Measurements from ENCODE around the gene NIPSNAP3A.

The NIPSNAP3A gene

DNA sequence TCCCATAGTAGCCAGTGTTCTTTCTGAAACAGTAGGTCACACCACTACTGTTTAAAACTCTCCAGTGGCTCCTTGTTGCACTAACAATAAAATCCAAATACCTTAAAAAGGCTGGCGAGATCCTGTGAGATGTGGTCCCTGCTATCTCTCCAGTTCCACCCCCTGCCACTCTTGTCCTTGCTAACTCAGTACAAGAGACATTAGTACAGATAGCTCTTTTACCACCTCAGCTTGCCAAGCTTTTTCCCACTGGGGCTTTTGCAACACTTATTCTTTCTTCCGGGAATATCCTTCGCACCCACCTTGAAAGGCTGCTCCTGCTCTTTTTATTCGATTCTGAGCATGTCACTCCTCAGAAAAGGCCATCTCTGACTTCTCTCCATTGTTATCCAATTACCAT, 31.3 kb downstream of the NIPSNAP3A start:
- Histone ChIP-seq H4K20me1 (ENCODE audit: control insufficient read depth, insufficient read depth, low read depth, low read length) (no peaks in the 10 kb centered on the region), H3F3A (ENCODE audit: control insufficient read depth, insufficient read depth) (peaks cover 16% of the 10 kb centered on the region), H3K9me2 (replicated peaks; ENCODE audit: control insufficient read depth, low read length) (no peaks in the 10 kb centered on the region), H3K27ac (ENCODE audit: low read depth, low read length) (no peak overlapping the region), H3K9me3 (ENCODE audit: control insufficient read depth, insufficient read depth, low read length) (no peaks in the 10 kb centered on the region), H3K4me1 (ENCODE audit: control insufficient read depth, low read length) (peaks cover 49% of the 10 kb centered on the region), H3K36me3 (ENCODE audit: control insufficient read depth, low read length) (peaks cover 48% of the 10 kb centered on the region), H3K79me2 (ENCODE audit: control insufficient read depth, low read length) (peaks cover 19% of the 10 kb centered on the region), H3K27me3 (ENCODE audit: control insufficient read depth, low read length) (no peaks in the 10 kb centered on the region), H3K4me2 (ENCODE audit: low read length) (no peak overlapping the region), H3K4me3 (ENCODE audit: low read length) (no peak overlapping the region)
- TF ChIP-seq EZH2phosphoT487 (IDR thresholded peaks at IDR 0.05; ENCODE audit: borderline replicate concordance, low read length) = no peak
- TF ChIP-seq, protein P1, sequence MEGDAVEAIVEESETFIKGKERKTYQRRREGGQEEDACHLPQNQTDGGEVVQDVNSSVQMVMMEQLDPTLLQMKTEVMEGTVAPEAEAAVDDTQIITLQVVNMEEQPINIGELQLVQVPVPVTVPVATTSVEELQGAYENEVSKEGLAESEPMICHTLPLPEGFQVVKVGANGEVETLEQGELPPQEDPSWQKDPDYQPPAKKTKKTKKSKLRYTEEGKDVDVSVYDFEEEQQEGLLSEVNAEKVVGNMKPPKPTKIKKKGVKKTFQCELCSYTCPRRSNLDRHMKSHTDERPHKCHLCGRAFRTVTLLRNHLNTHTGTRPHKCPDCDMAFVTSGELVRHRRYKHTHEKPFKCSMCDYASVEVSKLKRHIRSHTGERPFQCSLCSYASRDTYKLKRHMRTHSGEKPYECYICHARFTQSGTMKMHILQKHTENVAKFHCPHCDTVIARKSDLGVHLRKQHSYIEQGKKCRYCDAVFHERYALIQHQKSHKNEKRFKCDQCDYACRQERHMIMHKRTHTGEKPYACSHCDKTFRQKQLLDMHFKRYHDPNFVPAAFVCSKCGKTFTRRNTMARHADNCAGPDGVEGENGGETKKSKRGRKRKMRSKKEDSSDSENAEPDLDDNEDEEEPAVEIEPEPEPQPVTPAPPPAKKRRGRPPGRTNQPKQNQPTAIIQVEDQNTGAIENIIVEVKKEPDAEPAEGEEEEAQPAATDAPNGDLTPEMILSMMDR (IDR thresholded peaks at IDR 0.05; ENCODE audit: low read depth, low read length, poor library complexity, severe bottlenecking) = no peak

DNA sequence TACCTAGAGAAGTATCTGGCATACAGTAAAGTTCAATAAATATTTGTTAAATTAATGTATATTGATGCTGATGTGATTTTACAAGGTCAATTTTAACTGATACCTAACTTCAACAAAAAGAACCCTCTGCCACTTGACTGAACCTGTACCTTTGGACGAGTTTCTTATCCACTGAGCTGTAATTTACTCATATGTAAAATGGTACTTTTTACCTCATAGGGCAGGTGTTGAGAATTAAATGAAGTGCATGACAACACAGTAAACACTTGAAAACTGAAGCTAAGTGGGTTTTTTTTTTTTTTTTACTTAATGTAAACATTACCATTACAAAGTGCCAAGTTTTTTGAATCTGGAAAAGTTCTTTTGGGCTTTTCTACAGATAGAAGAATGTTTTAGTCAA, 31.9 kb downstream of the NIPSNAP3A start:
- Histone ChIP-seq H3K27me3 (ENCODE audit: control insufficient read depth, low read length) (no peaks in the 10 kb centered on the region), H3K27ac (ENCODE audit: low read depth, low read length) (no peak overlapping the region), H3K36me3 (ENCODE audit: control insufficient read depth, low read length) (peaks cover 48% of the 10 kb centered on the region), H3F3A (ENCODE audit: control insufficient read depth, insufficient read depth) (peaks cover 15% of the 10 kb centered on the region), H3K4me2 (ENCODE audit: low read length) (no peak overlapping the region), H3K79me2 (ENCODE audit: control insufficient read depth, low read length) (peaks cover 13% of the 10 kb centered on the region), H3K4me3 (ENCODE audit: low read length) (no peak overlapping the region), H3K9me2 (replicated peaks; ENCODE audit: control insufficient read depth, low read length) (no peaks in the 10 kb centered on the region), H4K20me1 (ENCODE audit: control insufficient read depth, insufficient read depth, low read depth, low read length) (no peaks in the 10 kb centered on the region), H3K4me1 (ENCODE audit: control insufficient read depth, low read length) (peaks cover 48% of the 10 kb centered on the region), H3K9me3 (ENCODE audit: control insufficient read depth, insufficient read depth, low read length) (no peaks in the 10 kb centered on the region)
- no peak for TF ChIP-seq EZH2phosphoT487 (IDR thresholded peaks at IDR 0.05; ENCODE audit: borderline replicate concordance, low read length)
- TF ChIP-seq, protein P1 (IDR thresholded peaks at IDR 0.05; ENCODE audit: low read depth, low read length, poor library complexity, severe bottlenecking) = no peak

DNA sequence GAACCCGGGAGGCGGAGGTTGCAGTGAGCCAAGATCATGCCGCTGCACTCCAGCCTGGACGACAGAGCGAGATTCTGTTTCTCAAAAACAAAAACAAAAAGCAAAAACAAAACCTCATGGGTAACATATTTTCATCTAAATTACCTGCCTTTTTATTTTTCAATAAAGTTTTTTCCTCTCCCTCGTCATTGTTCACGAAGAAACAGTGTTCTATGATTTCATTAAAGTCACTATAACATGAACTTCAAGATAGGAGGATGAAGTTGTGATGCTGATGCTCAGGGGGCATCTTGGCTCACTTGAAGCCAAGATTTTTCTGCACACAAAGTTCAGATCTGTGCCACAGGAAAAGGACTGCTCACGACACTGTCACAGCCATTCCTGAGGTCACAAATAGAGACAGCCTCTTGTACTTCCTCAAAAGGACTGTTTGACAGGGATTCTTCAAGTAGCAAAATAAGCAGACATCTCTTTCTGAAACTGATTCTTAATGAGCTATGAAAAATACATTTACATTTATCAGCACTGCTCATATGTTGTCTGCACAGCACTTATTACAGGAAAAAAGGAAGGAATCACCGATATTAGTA, 32.6 kb downstream of the NIPSNAP3A start:
- Histone ChIP-seq H4K20me1 (ENCODE audit: control insufficient read depth, insufficient read depth, low read depth, low read length) (no peaks in the 10 kb centered on the region), H3K4me2 (ENCODE audit: low read length) (no peak overlapping the region), H3K4me1 (ENCODE audit: control insufficient read depth, low read length) (peaks cover 42% of the 10 kb centered on the region), H3K9me3 (ENCODE audit: control insufficient read depth, insufficient read depth, low read length) (no peaks in the 10 kb centered on the region), H3F3A (ENCODE audit: control insufficient read depth, insufficient read depth) (peaks cover 14% of the 10 kb centered on the region), H3K9me2 (replicated peaks; ENCODE audit: control insufficient read depth, low read length) (no peaks in the 10 kb centered on the region), H3K27me3 (ENCODE audit: control insufficient read depth, low read length) (no peaks in the 10 kb centered on the region), H3K4me3 (ENCODE audit: low read length) (no peak overlapping the region), H3K27ac (ENCODE audit: low read depth, low read length) (no peak overlapping the region), H3K36me3 (ENCODE audit: control insufficient read depth, low read length) (peaks cover 49% of the 10 kb centered on the region), H3K79me2 (ENCODE audit: control insufficient read depth, low read length) (peaks cover 6% of the 10 kb centered on the region)
- TF ChIP-seq EZH2phosphoT487 (IDR thresholded peaks at IDR 0.05; ENCODE audit: borderline replicate concordance, low read length) = no peak
- TF ChIP-seq, protein P1 (IDR thresholded peaks at IDR 0.05; ENCODE audit: low read depth, low read length, poor library complexity, severe bottlenecking) = no peak
